GM19395 (cell line): ENCODE results near the gene OBI1.
"Not testable (repeated sequence)": the region's sequence is repeated elsewhere in the genome, so short reads cannot be mapped to it uniquely, and the experiment has no call there.

Source experiments
- ATAC-seq: cut with Tn5 transposase; IDR thresholded peaks from one replicate; pipeline ENCODE4 v1.9.1; 2021; ENCODE audit warnings: mild to moderate bottlenecking, moderate library complexity; ENCODE audit not compliant: unreplicated experiment

The OBI1 gene

GRCh38 chr13:78649997-78650716 lies 8.8 kb downstream of the OBI1 start:
- no peak for ATAC-seq

- not testable (repeated sequence) for ATAC-seq
These were observed 11.8 kb downstream of the OBI1 start for GRCh38 chr13:78647109-78647678.

GRCh38 chr13:78638216-78638615 lies 20.7 kb downstream of the OBI1 start:
- peak; percentile 82 for ATAC-seq

- no peak for ATAC-seq
These were observed 22.5 kb downstream of the OBI1 start for GRCh38 chr13:78636495-78636894.

- no peak for ATAC-seq
These were observed 26.0 kb downstream of the OBI1 start for GRCh38 chr13:78632996-78633395.

- ATAC-seq, result no peak
These were observed 27.9 kb downstream of the OBI1 start for GRCh38 chr13:78631077-78631476.

- no peak for ATAC-seq
These were observed 28.4 kb downstream of the OBI1 start for GRCh38 chr13:78630511-78630910.

- ATAC-seq, result no peak
These were observed 33.6 kb downstream of the OBI1 start for GRCh38 chr13:78625384-78625783.

GRCh38 chr13:78623132-78623531 lies 35.8 kb downstream of the OBI1 start:
- no peak for ATAC-seq

GRCh38 chr13:78620936-78621470 lies 38.0 kb downstream of the OBI1 start:
- ATAC-seq, result no peak

- ATAC-seq, result no peak
These were observed 40.5 kb downstream of the OBI1 start for GRCh38 chr13:78618411-78618810.

- no peak for ATAC-seq
These were observed 47.9 kb downstream of the OBI1 start for GRCh38 chr13:78611040-78611439.

GRCh38 chr13:78610381-78610883 lies 48.5 kb downstream of the OBI1 start:
- no peak for ATAC-seq

GRCh38 chr13:78609464-78610205 lies 49.3 kb downstream of the OBI1 start:
- ATAC-seq, result no peak

- no peak for ATAC-seq
These were observed 50.1 kb downstream of the OBI1 start for GRCh38 chr13:78608688-78609463.

GRCh38 chr13:78608252-78608687 lies 50.7 kb downstream of the OBI1 start:
- ATAC-seq, result no peak

- no peak for ATAC-seq
These were observed 51.3 kb downstream of the OBI1 start for GRCh38 chr13:78607409-78608251.

GRCh38 chr13:78606471-78607408 lies 52.2 kb downstream of the OBI1 start:
- no peak for ATAC-seq
